OCI-LY3 (cell line): ENCODE results near the gene CBX4.
"Not testable (repeated sequence)": the region's sequence is repeated elsewhere in the genome, so short reads cannot be mapped to it uniquely, and the experiment has no call there.

Experiments
- H2AFZ ChIP-seq: fragments of 200-600, 300-600 bp; shearing (Covaris generic); 2 replicates; pipeline ENCODE4 v1.6.0; 2014; ENCODE audit warnings: antibody characterized with exemption, low read depth, low read length
- H3K27ac ChIP-seq: fragments of 200-600, 300-600 bp; sonication (generic); 2 replicates; pipeline ENCODE4 v1.5.1; 2014; ENCODE audit warnings: mild to moderate bottlenecking, low read length, moderate library complexity, mixed read lengths
- H3K27me3 ChIP-seq: fragments of 200-600, 300-600 bp; sonication (generic); 2 replicates; pipeline ENCODE4 v1.6.1; 2014; ENCODE audit warnings: low read depth, low read length, mixed read lengths
- H3K36me3 ChIP-seq: fragments of 200-600, 300-600 bp; sonication (generic); replicated peaks from 2 replicates; pipeline ENCODE3; 2014; ENCODE audit warnings: low read depth, low read length, mixed read lengths
- H3K4me1 ChIP-seq: fragments of 300-600, 200-600 bp; sonication (generic); 2 replicates; pipeline ENCODE4 v1.6.1; 2014; ENCODE audit warnings: low read length, mixed read lengths
- H3K4me2 ChIP-seq: fragments of 200-600, 300-600 bp; sonication (generic); 2 replicates; pipeline ENCODE4 v1.6.1; 2014; ENCODE audit warnings: low read length, mixed read lengths
- H3K4me3 ChIP-seq: fragments of 300-600, 200-600 bp; sonication (generic); 2 replicates; pipeline ENCODE4 v1.5.1; 2014; ENCODE audit warnings: antibody characterized with exemption, mild to moderate bottlenecking, low read length, moderate library complexity
- H3K79me2 ChIP-seq: fragments of 300-600, 200-600 bp; shearing (Covaris generic); 2 replicates; pipeline ENCODE4 v1.6.1; 2014; ENCODE audit warnings: mild to moderate bottlenecking, low read length, mixed read lengths
- H3K9ac ChIP-seq: fragments of 300-600, 200-600 bp; shearing (Covaris generic); 2 replicates; pipeline ENCODE4 v1.6.0; 2014; ENCODE audit warnings: mild to moderate bottlenecking, low read length, moderate library complexity
- H3K9me3 ChIP-seq: fragments of 200-600, 300-600 bp; shearing (Covaris generic); 2 replicates; pipeline ENCODE4 v1.6.1; 2014; ENCODE audit warnings: low read length, mixed read lengths; ENCODE audit not compliant: insufficient read depth
- H4K20me1 ChIP-seq: fragments of 200-600, 300-600 bp; sonication (generic); 2 replicates; pipeline ENCODE4 v1.6.1; 2016; ENCODE audit warnings: low read length, mixed read lengths; ENCODE audit not compliant: insufficient read depth
- CTCF ChIP-seq: fragments of 200-600, 300-600 bp; sonication (generic); IDR thresholded peaks from 2 replicates; pipeline ENCODE4 v1.5.1; 2014; ENCODE audit warnings: antibody characterized with exemption, low read length, low read depth
- EZH2phosphoT487 ChIP-seq: fragments of 200-600 bp; shearing (Covaris generic); IDR thresholded peaks from 2 replicates; pipeline ENCODE4 v1.6.1; 2018; ENCODE audit warnings: antibody characterized with exemption, mixed run types, low read depth

Gene CBX4

DNA sequence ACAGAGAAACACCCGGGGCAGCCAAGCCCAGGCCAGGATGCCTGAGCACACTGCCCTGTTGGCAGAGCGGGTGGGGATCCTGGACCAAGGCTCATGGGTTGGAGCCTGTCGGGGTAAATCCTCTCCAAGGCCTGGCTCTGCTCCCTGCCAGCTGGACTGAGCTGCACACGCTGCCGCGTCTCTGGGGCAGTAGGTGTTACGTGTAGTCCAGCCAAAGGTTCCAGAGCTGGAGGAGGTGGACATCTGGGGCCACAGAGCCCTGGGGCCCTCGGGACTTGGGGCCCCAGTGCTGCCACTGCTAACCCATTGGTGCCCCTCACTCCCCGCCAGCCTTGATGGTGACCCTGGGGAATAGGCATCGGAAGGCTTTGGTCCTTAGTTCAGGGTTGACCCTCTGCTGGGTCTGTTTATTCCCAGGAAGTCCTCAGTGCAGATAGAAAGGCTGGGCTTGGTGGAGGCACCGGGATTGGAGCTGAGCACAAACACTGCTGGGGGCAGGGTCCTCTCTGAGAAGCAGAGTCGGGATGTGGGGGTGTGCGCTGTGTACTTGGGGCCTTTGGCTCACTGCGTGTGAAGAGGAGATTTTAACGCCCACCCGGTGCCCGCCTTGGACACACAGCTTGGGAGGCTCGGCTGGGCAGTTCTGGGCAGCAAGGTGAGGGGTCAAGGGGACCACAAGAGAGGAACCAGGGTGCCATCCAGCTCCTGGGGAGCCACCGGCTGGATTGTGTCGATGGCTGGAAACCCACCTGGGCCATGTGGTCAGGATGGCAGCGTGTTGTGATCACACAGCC, 16.3 kb upstream of the CBX4 start:
- Histone ChIP-seq H3K27me3 (no peaks in the 10 kb centered on the region), H3K9me3 (no peaks in the 10 kb centered on the region), H2AFZ (no peak overlapping the region), H3K4me1 (peaks cover 9% of the 10 kb centered on the region), H3K4me3 (no peak overlapping the region), H4K20me1 (no peaks in the 10 kb centered on the region), H3K9ac (no peak overlapping the region), H3K4me2 (no peak overlapping the region), H3K79me2 (no peaks in the 10 kb centered on the region), H3K36me3 (no peaks in the 10 kb centered on the region), H3K27ac (no peak overlapping the region)
- TF ChIP-seq CTCF (no peak), EZH2phosphoT487 (no peak)

DNA sequence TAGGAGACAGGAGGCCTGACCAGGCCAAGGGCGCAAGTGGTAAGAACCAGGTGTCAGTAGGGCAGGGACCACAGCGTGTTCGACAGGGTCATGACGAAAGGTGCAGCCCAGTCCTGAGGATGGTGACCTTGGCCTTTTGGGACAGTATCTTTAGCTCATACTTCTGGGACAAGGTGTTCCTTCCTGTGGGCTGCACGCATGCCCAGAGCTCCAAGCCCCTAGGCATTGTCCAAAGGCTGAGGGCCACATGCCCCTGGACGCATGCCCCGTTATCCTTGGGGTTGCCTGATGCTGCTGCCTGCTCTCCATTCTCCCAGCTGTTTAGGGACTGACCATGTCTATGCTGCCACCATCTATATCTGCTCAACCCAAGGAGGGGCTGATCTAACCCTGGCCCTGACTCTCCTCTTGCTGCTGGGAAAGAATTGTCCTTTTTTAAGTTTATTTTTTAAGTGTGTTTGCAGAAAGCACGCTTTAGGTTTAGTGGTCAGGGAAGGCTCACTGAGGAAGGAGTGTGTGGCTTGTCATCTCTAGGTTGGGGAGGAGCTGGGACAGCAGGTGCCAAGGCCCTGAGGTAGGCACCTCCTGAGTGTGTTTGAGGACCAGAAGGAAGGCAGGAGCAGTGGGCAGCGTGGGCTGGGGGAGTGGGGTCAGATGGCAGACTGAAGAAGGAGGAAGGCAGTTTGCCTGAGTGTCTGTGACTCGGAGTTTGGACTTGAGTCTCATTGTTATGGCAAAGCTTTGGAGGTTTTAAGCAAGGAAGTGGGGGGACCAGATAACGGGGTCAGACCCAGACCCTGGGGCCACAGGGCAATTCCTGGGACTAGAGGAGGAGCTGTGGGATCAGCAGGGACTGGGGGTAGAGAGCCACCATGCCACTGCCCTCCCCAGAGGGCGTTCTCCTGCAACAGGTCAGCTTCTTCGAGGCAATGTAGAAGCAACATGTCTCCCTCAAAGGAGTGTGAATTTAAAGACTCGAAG, 15.1 kb upstream of the CBX4 start:
- no peak for TF ChIP-seq EZH2phosphoT487
- TF ChIP-seq CTCF = no peak
- Histone ChIP-seq H3K27me3 (no peaks in the 10 kb centered on the region), H3K4me3 (no peak overlapping the region), H3K27ac (no peak overlapping the region), H3K4me1 (peaks cover 9% of the 10 kb centered on the region), H3K9ac (no peak overlapping the region), H3K36me3 (no peaks in the 10 kb centered on the region), H3K9me3 (no peaks in the 10 kb centered on the region), H3K4me2 (no peak overlapping the region), H4K20me1 (no peaks in the 10 kb centered on the region), H2AFZ (no peak overlapping the region), H3K79me2 (no peaks in the 10 kb centered on the region)

GRCh38 chr17:79853168-79853567, 13.9 kb upstream of the CBX4 start:
- Histone ChIP-seq H3K4me2 (peak overlapping the region; percentile 74), H3K4me3 (peak overlapping the region; percentile 60; the same call in 1 of the 2 replicates), H3K9ac (peak overlapping the region; percentile 36), H2AFZ (peak overlapping the region; percentile 87)
- H3K27me3 ChIP-seq, H3K9me3 ChIP-seq, H4K20me1 ChIP-seq, H3K4me1 ChIP-seq, H3K79me2 ChIP-seq, H3K36me3 ChIP-seq, H3K27ac ChIP-seq: not testable (repeated sequence)

- H3K9me3 ChIP-seq = no peaks in the 10 kb centered on the region
- no peaks in the 10 kb centered on the region for H3K27me3 ChIP-seq
- no peaks in the 10 kb centered on the region for H3K79me2 ChIP-seq
- no peak overlapping the region for H3K27ac ChIP-seq
- TF ChIP-seq EZH2phosphoT487 = no peak
- TF ChIP-seq CTCF = no peak
- H3K9ac ChIP-seq = peak overlapping the region; percentile 36
- peak overlapping the region; percentile 60 for H3K4me3 ChIP-seq
- H3K4me2 ChIP-seq = peak overlapping the region; percentile 74
- peak overlapping the region; percentile 87 for H2AFZ ChIP-seq
- H3K4me1 ChIP-seq = peaks cover 9% of the 10 kb centered on the region
- H4K20me1 ChIP-seq = no peaks in the 10 kb centered on the region
- no peaks in the 10 kb centered on the region for H3K36me3 ChIP-seq
Observed at GRCh38 chr17:79852748-79853147, 13.5 kb upstream of the CBX4 start.
